ENCODE results near the gene HYAL1.

GRCh38 chr3:50271314-50271936 lies 31.9 kb downstream of the HYAL1 start:
- TF ChIP-seq FOXK2 (IDR thresholded peaks at IDR 0.05) = no peak
- no peak for TF ChIP-seq PKNOX1 (IDR thresholded peaks at IDR 0.05)
- no peak for TF ChIP-seq BHLHE40 (IDR thresholded peaks at IDR 0.05; ENCODE audit: borderline replicate concordance)
- TF ChIP-seq SP1 (IDR thresholded peaks at IDR 0.05) = no peak
- no peak for TF ChIP-seq NFRKB (IDR thresholded peaks at IDR 0.05)
- TF ChIP-seq ZNF384 (IDR thresholded peaks at IDR 0.05) = no peak
- TF ChIP-seq ARNT (IDR thresholded peaks at IDR 0.05) = no peak
- TF ChIP-seq SUZ12 (IDR thresholded peaks at IDR 0.05) = no peak
- TF ChIP-seq FOXM1 (IDR thresholded peaks at IDR 0.05; ENCODE audit: borderline replicate concordance) = no peak

Measured in HEK293T (cell line).